Trophoblast cell (in vitro differentiated cells and primary cell): ENCODE data around the gene BAIAP3.

Experiments
- DNase-seq, 2 donors: peaks; one replicate each; pipeline ENCODE4 v3.0.0-alpha.2; 2016
- H2AFZ ChIP-seq: 2 replicates; pipeline ENCODE4 v1.6.1; 2013; ENCODE audit warnings: low read length, moderate library complexity, mild to moderate bottlenecking; ENCODE audit not compliant: insufficient read depth, poor library complexity
- H2AK5ac ChIP-seq: 2 replicates; pipeline ENCODE4 v1.6.1; 2013; ENCODE audit warnings: mild to moderate bottlenecking, low read length
- H2BK120ac ChIP-seq: 2 replicates; pipeline ENCODE4 v1.6.1; 2013; ENCODE audit warnings: low read length, mild to moderate bottlenecking, moderate library complexity; ENCODE audit not compliant: insufficient read depth, poor library complexity
- H2BK12ac ChIP-seq: 2 replicates; pipeline ENCODE4 v1.6.1; 2013; ENCODE audit warnings: mild to moderate bottlenecking, low read length, moderate library complexity
- H2BK5ac ChIP-seq: 2 replicates; pipeline ENCODE4 v1.6.1; 2013; ENCODE audit warnings: low read length, low read depth, moderate library complexity, mild to moderate bottlenecking; ENCODE audit not compliant: poor library complexity
- H3K14ac ChIP-seq: 2 replicates; pipeline ENCODE4 v1.6.1; 2013; ENCODE audit warnings: mild to moderate bottlenecking, low read length
- H3K18ac ChIP-seq: 2 replicates; pipeline ENCODE4 v1.6.1; 2013; ENCODE audit warnings: mild to moderate bottlenecking, low read length
- H3K23ac ChIP-seq: 2 replicates; pipeline ENCODE4 v1.6.1; 2013; ENCODE audit warnings: low read length
- H3K27ac ChIP-seq: 2 replicates; pipeline ENCODE4 v1.5.1; 2013; ENCODE audit warnings: low read depth, mild to moderate bottlenecking, inconsistent platforms, low read length, moderate library complexity
- H3K27me3 ChIP-seq: 2 replicates; pipeline ENCODE4 v1.6.1; 2013; ENCODE audit warnings: inconsistent platforms, mild to moderate bottlenecking, low read length, moderate library complexity; ENCODE audit not compliant: insufficient read depth
- H3K36me3 ChIP-seq, 2 experiments: 1 replicate in 1 of 2; 2 replicates in 1 of 2; pipeline ENCODE4 v1.6.1; 2013; ENCODE audit warnings: low read length in 2 of 2, mild to moderate bottlenecking in 2 of 2, moderate library complexity in 1 of 2; ENCODE audit not compliant: insufficient read depth in 2 of 2, control insufficient read depth in 1 of 2
- H3K4ac ChIP-seq: 2 replicates; pipeline ENCODE4 v1.6.1; 2013; ENCODE audit warnings: low read depth, mild to moderate bottlenecking, low read length, moderate library complexity
- H3K4me1 ChIP-seq, 2 experiments: 1 replicate in 1 of 2; 2 replicates in 1 of 2; pipeline ENCODE4 v1.6.1; 2013; ENCODE audit warnings: low read length in 2 of 2, mild to moderate bottlenecking in 2 of 2, moderate library complexity in 1 of 2; ENCODE audit not compliant: insufficient read depth in 2 of 2, control insufficient read depth in 1 of 2
- H3K4me2 ChIP-seq: 2 replicates; pipeline ENCODE4 v1.6.1; 2013; ENCODE audit warnings: inconsistent platforms, mild to moderate bottlenecking, low read length, moderate library complexity
- H3K4me3 ChIP-seq: 2 replicates; pipeline ENCODE4 v1.5.1; 2013; ENCODE audit warnings: mild to moderate bottlenecking, low read depth, low read length, inconsistent platforms
- H3K79me1 ChIP-seq: one replicate; pipeline ENCODE4 v1.6.1; 2013; ENCODE audit warnings: low read length
- H3K79me2 ChIP-seq: 2 replicates; pipeline ENCODE4 v1.6.1; 2013; ENCODE audit warnings: low read length, mild to moderate bottlenecking; ENCODE audit not compliant: control insufficient read depth, insufficient read depth, poor library complexity
- H3K9ac ChIP-seq: 2 replicates; pipeline ENCODE4 v1.6.1; 2013; ENCODE audit warnings: mild to moderate bottlenecking, low read length
- H3K9me3 ChIP-seq: 2 replicates; pipeline ENCODE4 v1.6.1; 2013; ENCODE audit warnings: low read depth, mild to moderate bottlenecking, control low read depth, inconsistent platforms, low read length; ENCODE audit not compliant: insufficient read depth
- H4K12ac ChIP-seq: 2 replicates; pipeline ENCODE4 v1.6.1; 2013; ENCODE audit warnings: low read depth, mild to moderate bottlenecking, low read length, moderate library complexity
- H4K8ac ChIP-seq: 2 replicates; pipeline ENCODE4 v1.6.1; 2013; ENCODE audit warnings: low read depth, mild to moderate bottlenecking, low read length, moderate library complexity
- H4K91ac ChIP-seq: one replicate; pipeline ENCODE4 v1.6.1; 2013; ENCODE audit warnings: low read depth, mild to moderate bottlenecking, low read length, moderate library complexity
- WGBS: extraction: QIAGEN DNeasy Blood & Tissue Kit; methylation state at CpG from one replicate; pipeline ENCODE4 v1.1.7; 2013; ENCODE audit warnings: missing lambda C conversion rate; ENCODE audit not compliant: insufficient read length, insufficient coverage; ENCODE audit errors: extremely low coverage; 5-methylcytosine and 5-hydroxymethylcytosine counted together

BAIAP3 gene

DNA sequence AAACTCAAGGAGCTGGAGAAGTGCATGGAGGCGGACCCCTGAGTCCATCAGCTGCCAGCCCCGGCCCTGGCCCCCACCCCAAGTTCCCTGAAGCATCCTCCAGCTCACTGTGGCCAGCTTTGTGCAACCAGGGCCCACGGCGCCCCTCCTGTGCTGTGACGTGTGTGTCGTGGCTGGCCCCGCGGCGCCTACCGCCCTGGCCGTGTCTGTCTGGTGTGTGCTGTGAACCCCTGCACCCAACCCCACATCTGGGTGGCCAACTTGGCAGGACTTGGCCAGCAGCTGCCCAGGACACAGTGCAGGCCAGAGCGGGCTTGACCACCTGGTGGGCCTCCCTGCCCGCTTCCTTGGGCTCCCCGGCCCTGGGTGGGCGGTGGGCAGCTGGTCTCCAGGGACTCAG, 15.0 kb downstream of the BAIAP3 start:
- Histone ChIP-seq H3K4me2 (no peak overlapping the region), H4K12ac (no peak overlapping the region), H3K14ac (no peak overlapping the region), H3K9me3 (no peaks in the 10 kb centered on the region), H4K91ac (no peak overlapping the region), H3K4me1 (peaks cover 8 to 9% of the 10 kb centered on the region in 2 experiments), H3K4ac (no peak overlapping the region), H3K27me3 (no peaks in the 10 kb centered on the region), H4K8ac (no peak overlapping the region), H3K27ac (no peak overlapping the region), H3K79me1 (peaks cover 8% of the 10 kb centered on the region), H2AK5ac (no peak overlapping the region), H2BK5ac (no peak overlapping the region), H3K23ac (no peak overlapping the region), H2BK120ac (no peak overlapping the region), H3K36me3 (peaks cover 31 to 32% of the 10 kb centered on the region in 2 experiments), H3K18ac (no peak overlapping the region), H3K79me2 (peaks cover 9% of the 10 kb centered on the region), H2AFZ (no peak overlapping the region), H3K9ac (no peak overlapping the region), H3K4me3 (no peak overlapping the region), H2BK12ac (no peak overlapping the region)
- WGBS = no CpG with 5 or more reads among the region's 15 CpGs
- DNase-seq = no peak

DNA sequence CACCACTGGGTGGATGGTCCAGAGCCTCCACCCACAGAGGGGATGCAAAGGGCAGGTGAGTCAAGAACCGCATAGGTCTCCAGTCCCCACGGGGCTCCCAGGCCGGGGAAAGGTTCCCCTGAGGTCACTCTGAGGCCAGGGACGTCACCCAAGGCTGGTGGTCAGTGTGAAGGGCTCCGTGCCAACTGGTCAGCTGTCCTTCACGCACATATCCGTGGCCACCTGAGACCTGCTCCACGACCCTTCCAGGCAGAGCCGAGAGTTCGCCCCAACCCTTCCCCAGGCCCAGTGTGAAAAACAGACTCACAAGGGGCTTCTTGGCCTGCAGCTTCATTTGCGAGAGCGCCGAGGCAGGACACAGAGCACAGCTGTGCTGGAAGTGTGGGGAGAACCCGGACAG, 15.5 kb downstream of the BAIAP3 start:
- Histone ChIP-seq H3K27me3 (no peaks in the 10 kb centered on the region), H3K4me2 (no peak overlapping the region), H3K36me3 (peaks cover 31 to 32% of the 10 kb centered on the region in 2 experiments), H2AK5ac (no peak overlapping the region), H3K23ac (no peak overlapping the region), H4K12ac (no peak overlapping the region), H3K79me1 (peaks cover 8% of the 10 kb centered on the region), H3K18ac (no peak overlapping the region), H3K9ac (no peak overlapping the region), H4K8ac (no peak overlapping the region), H4K91ac (no peak overlapping the region), H2BK120ac (no peak overlapping the region), H3K27ac (no peak overlapping the region), H2BK5ac (no peak overlapping the region), H3K14ac (no peak overlapping the region), H3K4me3 (no peak overlapping the region), H3K4me1 (peaks cover 8 to 9% of the 10 kb centered on the region in 2 experiments), H2AFZ (no peak overlapping the region), H3K9me3 (no peaks in the 10 kb centered on the region), H2BK12ac (no peak overlapping the region), H3K4ac (no peak overlapping the region), H3K79me2 (peaks cover 9% of the 10 kb centered on the region)
- no peak for DNase-seq
- WGBS = no CpG with 5 or more reads among the region's 14 CpGs

DNA sequence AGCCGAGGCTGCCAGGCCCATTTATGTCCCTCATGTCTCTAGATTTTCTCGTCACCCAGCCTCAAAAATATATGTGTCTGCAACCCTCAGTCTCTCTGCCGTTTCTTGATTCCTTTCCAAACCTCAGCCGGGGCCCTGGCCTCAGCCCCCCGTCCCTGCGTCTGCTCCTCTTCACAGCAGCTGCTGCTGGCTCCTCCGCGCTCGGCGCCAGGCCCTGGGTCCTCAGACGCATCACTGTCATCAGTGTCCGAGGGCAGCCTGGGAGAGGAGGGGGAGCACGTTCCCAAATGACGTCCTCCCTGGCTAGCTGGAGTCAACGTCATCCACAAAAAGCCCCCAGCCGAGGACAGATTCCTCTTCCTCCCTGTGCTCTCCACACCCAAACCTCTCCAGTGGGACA, 15.9 kb downstream of the BAIAP3 start:
- Histone ChIP-seq H3K4ac (no peak overlapping the region), H3K4me2 (no peak overlapping the region), H3K14ac (no peak overlapping the region), H4K8ac (no peak overlapping the region), H4K91ac (no peak overlapping the region), H2AFZ (no peak overlapping the region), H3K79me2 (peaks cover 9% of the 10 kb centered on the region), H3K79me1 (peaks cover 8% of the 10 kb centered on the region), H4K12ac (no peak overlapping the region), H2AK5ac (no peak overlapping the region), H2BK120ac (no peak overlapping the region), H3K27me3 (no peaks in the 10 kb centered on the region), H3K18ac (no peak overlapping the region), H3K4me1 (peaks cover 8 to 9% of the 10 kb centered on the region in 2 experiments), H3K4me3 (no peak overlapping the region), H3K36me3 (peaks cover 31 to 32% of the 10 kb centered on the region in 2 experiments), H3K23ac (no peak overlapping the region), H2BK12ac (no peak overlapping the region), H3K9me3 (no peaks in the 10 kb centered on the region), H3K27ac (no peak overlapping the region), H3K9ac (no peak overlapping the region), H2BK5ac (no peak overlapping the region)
- WGBS = no CpG with 5 or more reads among the region's 16 CpGs
- DNase-seq = no peak

DNA sequence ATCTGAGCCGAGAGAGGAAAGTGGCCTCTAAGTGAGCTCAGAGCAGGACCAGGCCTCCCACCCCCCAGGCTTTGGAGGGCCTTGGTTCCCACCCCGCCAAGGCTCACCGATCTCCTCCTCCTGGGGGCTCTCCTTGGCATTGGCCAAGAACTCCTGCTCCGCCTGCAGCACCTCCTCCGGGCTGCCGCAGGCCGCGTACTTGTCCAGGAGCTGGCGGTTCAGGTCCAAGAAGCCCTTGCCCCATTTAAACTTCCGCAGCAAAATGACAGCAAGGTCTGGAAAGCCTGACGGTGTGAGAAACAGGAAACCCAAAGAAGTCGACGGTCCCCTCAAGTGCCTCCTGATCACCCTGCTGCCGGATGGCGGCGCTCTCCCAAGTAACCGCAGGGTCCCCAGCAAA, 16.5 kb downstream of the BAIAP3 start:
- no CpG with 5 or more reads among the region's 17 CpGs for WGBS
- Histone ChIP-seq H3K36me3 (peaks cover 31 to 32% of the 10 kb centered on the region in 2 experiments), H4K12ac (no peak overlapping the region), H3K27me3 (no peaks in the 10 kb centered on the region), H2AFZ (no peak overlapping the region), H3K14ac (no peak overlapping the region), H3K23ac (no peak overlapping the region), H3K4me1 (peaks cover 8 to 9% of the 10 kb centered on the region in 2 experiments), H3K4me3 (no peak overlapping the region), H2BK5ac (no peak overlapping the region), H4K91ac (no peak overlapping the region), H3K4me2 (no peak overlapping the region), H2AK5ac (no peak overlapping the region), H3K79me2 (peaks cover 9% of the 10 kb centered on the region), H4K8ac (no peak overlapping the region), H3K9me3 (no peaks in the 10 kb centered on the region), H3K9ac (no peak overlapping the region), H3K18ac (no peak overlapping the region), H3K27ac (no peak overlapping the region), H2BK120ac (no peak overlapping the region), H3K79me1 (peaks cover 8% of the 10 kb centered on the region), H2BK12ac (no peak overlapping the region), H3K4ac (no peak overlapping the region)
- no peak for DNase-seq
